EL (cell line): ENCODE results near the gene CDH23.

Experiments used
- DNase-seq: peaks from one replicate; pipeline ENCODE4 v3.0.0-alpha.2; 2016

The CDH23 gene

DNA sequence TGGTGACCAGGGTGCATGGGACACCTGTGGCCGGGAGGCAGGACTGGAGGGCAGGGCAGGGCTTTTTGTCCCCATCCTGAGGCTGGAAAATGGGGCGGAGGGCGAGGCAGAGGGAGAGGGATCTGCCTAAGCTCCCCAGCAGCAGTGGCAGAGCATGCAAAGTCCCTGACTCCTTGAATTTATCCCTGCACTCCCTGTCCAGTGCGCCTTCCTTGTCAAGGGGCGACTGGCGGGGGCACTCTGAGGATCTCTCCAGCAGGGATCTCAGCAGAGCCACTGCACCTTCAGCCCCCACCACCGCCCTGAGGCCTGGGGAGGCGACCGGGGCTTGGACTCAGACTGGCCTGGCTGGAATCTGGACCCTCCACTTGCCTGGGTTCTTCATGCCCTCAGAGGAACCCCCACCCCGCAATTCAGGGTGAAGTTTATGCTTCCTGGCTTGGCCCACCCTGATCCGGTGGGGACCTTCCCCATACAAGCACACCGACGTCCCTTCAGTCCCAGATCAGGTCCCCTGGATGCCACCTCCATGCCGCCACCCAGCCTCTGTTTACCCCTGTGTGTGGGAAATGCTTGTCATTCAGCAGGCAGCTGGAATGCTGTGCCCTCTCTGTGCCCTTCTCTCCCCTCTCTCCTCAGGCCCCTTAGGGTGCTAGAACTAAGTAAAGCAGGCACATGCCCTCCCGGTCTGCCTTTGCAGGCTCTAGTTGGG is 46.3 kb downstream of the CDH23 start:
- DNase-seq, result no peak

DNA sequence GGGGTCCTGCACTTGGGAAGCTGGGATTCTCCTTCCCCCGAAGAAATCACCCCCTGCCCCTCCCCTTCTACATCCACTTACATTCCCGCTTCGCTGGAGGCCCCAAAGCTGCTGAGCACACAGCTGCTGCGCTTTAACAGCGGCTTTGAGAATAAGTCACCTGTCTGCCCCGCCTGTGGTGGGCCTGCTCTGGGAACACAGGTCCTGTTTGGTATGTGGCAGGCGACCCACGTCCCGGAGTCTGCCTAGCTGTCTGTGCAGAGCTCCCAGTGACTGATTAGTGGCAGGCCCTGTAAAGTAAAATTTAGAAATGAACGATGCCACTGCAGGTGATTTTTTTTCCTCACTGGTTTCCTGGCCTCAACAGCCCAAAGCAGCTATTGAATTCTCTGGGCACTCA is 47.0 kb downstream of the CDH23 start:
- DNase-seq, result no peak

DNA sequence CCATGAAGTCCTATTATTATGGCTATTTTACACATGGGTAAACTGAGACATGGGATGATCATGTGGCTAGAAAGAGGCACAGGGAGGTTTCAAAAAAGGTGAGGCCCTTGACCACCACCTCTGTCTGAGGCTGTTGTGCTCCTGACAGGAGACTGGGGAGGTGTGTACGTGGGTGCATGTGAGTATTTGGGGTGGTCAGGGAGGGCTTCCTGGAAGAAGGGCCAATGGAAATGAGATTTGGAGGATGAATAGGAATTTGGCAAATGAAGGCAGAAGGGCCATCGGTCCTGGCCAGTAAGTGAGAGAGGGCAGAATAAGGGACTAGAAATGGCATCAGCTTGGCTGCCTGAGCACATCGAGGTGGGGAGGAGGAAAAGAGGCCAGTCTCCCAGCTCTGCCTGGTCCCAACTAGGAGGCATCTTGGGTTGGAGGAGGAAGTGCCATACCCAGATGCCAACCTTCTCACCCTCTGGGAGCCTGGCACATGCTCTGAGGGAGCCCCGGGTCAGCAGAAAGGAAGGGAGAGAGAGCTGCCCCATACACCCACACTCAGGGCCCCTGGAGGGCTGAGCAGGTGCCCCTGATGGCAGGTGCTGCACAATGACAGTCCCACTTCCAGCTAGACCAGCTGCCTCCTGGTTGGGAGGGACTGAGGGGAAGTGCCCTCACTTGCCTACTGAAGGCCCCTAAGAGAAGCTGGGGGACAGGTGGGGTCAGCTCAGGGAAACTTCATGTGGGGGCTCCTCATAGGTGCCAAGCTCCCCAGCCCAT is 47.7 kb downstream of the CDH23 start:
- DNase-seq, result no peak

DNA sequence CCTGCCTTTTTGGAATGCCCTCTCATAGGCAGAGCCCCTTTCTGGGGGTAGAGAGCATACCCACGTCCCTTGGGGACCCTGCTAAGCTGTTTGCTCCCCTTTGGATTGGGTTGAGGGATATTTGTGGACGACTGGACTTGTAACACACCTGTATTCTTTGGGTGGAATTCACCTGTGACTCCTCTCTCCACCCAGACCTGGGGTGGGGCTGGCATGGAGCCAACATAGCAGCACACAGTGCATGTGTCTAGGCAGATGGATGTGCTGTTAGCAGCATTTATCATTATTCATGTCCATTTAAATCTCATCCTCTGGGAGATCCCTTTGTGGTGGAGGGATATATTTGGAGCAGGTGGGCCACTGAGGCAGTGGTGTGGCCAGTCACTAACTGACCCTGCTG is 51.0 kb downstream of the CDH23 start:
- DNase-seq, result no peak

DNA sequence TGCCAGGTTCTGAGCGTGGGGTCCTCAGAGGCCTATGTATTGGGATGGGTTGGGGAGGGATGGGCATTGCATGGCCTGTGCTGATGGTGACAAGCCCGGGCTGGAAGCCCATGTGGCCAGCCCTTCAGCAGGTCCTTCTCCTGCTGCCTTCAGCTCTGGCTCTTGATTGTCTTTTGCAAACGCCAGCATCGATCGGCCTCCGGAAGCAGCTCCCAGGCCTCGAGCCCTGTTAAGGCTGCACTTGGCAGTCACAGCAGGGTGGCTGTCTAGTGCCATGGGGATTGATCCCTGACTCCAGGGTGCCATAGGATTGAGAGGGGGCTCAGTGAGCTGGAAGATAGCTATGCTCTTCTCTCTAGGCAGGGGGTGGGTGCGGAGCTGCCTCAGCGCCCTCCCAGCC is 51.4 kb downstream of the CDH23 start:
- DNase-seq, result no peak

DNA sequence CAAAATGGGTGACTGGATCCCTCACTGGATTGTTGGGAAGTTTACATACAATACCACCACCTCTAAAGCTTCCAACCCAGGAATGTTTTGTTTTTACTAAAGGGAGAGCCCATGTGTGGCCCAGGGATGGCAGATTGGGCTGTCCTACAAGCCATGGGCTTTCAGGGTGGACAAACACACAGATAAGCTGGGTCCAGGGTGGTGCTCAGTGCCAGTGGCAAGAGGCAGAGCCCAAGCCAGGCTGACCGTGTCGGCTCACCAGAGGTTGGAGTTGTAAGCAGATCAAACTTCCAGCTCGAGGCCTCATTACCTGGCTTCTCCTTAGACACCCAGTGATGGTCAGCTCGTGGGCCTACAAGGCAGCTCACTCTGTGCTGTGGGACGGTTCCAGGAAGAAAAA is 52.3 kb downstream of the CDH23 start:
- no peak for DNase-seq

DNA sequence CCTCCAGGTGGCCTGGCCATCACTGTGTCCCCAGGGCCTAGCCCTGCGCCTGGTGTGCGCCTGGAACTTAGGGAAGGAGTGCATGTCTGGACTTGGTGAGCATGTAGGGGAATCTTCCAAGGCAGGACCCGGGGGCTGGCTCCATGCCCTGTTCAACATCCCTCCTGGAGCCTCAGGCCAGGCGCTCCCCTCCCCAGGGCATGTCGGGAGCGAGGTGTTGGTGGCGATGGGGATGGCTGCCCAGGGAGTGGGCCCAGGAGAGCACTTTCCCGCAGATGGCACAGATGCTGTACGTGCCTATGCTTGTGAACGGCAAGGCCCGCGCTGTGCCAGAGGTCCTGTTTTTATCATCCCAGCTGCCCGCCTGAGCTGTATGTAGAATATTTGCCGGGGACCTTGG is 55.0 kb downstream of the CDH23 start:
- no peak for DNase-seq

DNA sequence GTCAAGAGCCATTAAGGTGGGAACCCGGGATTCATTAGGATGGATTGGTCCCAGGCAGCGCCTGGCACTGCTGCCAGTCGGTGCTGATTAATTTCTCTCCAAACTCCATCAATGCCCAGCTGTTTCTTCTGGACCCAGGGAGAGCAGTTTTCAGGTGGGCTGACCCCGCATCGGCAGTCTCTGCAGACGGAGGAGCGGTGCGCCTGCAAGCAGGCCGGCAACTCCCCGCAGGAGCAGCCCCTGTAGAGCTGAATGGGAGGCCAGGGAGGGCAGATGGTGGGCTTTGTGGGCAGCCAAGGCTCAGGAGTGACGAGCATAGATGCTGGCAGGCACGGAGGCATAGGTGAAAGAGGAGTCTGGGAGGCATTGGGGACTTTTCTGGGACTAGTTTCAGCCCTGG is 56.5 kb downstream of the CDH23 start:
- DNase-seq, result no peak

DNA sequence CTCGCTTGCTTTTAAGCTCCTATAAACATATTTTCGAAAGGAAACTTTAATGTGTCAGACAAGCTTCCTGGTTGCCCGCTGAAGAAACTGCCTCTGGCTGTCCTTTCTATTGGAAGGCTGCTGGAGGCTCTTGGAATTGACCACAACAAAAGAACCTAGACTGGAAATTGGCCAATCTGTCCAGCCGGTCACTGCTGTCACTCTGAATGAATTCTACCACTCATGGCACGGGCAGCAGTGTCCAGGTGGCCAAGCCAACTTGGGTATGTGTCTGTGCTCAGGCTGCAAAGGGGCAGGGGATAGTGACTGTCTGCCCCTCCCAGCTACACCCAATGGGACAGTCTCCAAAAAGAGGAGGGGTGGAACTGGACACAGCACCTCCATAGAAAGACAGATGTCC is 57.6 kb downstream of the CDH23 start:
- no peak for DNase-seq

DNA sequence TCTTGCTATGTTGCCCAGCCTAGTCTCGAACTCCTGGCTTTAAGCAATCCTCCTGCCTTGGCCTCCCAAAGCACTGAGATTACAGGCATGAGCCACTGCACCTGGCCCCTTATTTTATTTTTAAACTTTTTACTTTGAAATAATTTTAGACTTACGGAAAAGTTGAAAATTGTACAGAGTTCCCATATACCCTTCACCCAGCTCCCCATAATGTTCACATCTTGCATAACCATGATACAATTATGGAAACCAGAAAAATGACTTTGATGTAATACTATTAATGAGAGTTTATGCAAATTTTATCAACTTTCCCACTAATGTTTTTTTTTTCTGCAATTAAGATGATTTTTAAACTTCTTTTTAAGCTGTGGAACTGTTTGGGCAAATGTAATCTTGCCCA is 58.3 kb downstream of the CDH23 start:
- no peak for DNase-seq

DNA sequence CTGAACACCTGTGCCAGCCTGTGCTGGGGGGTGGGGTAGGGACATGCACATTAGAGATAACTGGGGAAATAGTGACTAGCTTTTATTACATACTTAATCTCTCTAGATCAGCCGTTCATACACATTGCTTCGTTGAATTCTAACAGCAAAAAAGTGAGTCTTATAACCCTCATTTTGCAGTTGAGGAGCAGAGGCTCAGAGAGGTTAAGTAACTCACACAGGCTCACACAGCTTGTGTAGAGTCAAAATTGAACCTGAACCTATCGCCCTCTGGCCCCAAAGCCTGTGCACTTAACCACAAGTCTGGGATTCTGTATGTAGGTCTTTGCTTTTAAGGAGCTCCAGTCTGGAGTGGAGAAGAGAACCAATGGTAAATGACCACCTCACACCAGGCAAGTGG is 59.9 kb downstream of the CDH23 start:
- no peak for DNase-seq

DNA sequence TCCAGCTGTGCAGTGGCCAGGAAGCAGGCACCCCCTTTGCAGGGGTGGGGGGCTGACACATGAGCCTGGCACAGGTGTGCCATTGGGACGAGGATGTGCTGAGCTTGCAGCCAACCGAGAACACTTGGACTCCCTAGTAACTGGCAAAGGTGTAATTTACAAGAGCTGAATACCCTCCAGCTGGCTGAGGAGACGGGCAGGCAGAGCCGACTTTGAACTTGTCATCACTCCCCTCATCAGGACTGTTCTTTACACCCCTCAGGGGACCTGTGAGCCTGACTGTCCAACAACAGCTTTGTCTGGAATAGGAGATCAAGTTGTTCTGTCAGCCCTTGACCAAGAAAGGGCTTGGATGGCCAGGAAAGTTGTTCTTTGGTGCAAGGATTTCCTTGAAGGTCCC is 61.2 kb downstream of the CDH23 start:
- DNase-seq, result no peak

DNA sequence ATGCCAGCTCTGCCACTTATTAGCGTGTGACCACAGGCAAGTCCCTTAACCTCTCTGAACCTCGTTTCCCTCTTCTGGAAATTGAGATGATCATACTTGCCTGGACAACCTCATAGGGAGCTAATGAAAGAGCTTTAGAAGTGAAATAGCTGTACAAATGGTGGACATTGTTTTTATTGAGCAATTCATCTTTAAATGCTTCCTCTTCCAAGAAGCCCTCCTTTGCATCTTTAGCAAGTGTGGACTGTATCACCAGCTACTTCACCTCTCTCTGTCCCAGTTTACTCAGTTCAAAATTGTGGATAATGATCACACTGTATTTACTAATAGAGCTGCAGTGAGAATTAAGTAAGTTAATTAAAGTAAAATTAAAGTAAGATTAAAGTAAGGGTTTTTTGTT is 61.7 kb downstream of the CDH23 start:
- no peak for DNase-seq

DNA sequence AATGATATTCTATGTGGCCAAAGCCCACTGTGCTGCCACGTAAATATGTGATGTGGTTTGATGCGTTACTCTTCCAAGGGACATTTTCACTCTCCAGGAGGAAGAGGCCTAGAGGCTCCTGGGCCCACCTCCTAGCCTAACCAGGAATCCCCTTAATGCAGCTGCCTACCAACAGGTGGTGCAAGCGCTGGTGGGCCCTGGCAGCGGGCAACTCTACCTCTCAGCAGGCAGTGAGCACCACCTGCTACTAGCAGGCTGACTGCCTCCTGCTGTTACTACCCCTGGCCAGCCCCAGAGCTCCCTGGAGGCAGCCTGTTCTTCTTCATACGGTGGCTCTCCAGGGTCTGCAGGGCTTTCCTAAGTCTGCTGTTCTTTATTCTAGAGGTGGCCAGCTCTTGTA is 62.8 kb downstream of the CDH23 start:
- no peak for DNase-seq

DNA sequence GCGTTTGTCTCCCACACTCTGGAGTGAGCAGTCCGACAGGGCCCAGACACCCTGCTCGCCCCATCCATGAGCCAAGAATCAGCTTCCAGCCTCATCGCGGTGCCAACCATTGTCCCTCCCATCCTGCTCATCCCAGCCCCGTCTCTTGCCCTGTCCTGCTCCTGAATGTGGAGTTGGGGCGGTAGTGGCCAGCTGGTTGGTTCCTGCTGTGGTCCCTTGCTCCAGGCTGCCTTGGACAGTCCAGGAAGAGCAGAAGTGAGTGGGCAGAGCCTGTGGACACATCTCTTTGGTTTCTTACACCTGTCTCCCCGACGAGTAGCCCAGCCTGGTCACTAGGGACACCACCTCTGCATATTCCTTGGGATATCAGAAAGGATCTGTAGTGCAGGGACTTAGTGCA is 63.9 kb downstream of the CDH23 start:
- DNase-seq, result no peak

DNA sequence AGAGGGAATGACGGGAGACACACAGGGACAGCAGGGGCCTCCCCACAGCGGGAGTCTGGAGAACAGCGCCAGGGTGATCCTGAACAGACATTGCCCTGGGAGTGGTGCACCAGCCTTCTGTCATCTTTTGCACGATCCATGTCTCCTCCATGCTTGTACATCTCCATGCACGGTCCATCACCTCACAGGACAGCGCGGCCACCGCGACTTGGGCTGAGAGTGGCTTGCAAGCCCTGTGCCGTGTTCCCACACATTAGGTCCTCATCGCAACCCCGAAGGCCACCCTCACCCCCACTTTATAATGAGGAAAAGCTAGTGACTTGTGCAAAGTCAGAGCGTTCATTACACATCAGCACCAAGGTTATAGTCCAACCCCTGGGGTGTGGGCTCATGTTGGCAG is 64.7 kb downstream of the CDH23 start:
- DNase-seq, result no peak

DNA sequence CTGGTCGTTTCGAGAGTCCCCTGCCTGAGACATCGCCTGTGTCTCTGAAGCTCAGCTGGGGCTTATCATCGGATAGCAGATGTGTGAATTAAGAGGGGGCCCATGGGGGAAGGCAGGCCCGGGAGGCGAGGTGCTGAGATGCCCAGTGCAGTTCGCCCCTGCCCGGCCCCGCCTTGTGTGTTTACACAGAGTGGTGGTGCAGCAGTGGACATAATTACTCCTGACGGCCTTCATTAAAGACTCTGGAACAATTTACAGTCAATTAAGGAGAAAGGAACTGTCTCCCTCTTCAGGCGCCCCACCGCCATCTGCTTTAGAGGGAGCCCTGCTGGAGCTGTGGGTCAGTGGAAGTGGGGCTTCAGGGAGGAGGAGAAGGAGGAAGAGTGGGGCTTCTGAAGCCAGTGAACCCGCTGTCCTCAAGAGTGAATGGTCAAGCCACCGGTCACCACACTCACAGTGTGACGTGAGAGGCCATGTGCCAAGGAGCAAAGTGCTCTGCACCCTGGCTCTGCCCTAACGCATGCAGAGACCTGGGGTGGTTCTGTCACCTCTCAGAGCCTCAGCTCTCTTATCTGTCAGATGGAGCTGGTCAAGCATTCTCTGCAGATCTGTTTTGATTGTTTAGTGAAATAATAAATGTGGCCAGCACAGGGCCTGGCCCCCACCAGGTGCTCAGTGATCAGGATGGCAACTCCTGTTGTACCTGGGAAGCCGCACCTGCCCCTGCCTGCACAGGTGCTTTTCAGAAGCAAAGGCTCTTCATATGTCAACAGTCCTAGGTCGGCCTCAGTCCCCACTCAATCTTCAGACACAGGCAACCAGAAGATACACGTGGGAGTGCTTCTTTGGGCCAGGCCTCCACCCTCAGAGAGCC is 65.6 kb downstream of the CDH23 start:
- DNase-seq, result no peak

DNA sequence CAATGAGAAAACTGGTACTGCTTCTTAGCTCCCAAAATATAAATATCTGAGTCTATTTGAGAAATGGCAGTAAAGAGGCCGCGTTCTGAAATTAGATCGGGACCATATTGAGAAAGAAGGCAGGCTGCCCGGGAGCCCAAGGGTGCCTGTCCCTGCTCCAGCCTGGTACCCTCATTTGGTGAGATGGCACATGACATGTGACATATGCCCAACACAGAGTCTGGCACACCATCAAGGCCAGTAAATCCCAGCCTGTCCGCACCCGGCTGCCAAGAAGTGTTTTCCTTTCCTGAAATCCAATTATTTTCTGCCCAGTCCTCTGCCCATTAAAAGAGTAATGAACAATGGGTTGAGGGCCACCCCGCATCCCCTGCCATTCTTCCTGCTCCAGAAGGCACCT is 66.4 kb downstream of the CDH23 start:
- no peak for DNase-seq

DNA sequence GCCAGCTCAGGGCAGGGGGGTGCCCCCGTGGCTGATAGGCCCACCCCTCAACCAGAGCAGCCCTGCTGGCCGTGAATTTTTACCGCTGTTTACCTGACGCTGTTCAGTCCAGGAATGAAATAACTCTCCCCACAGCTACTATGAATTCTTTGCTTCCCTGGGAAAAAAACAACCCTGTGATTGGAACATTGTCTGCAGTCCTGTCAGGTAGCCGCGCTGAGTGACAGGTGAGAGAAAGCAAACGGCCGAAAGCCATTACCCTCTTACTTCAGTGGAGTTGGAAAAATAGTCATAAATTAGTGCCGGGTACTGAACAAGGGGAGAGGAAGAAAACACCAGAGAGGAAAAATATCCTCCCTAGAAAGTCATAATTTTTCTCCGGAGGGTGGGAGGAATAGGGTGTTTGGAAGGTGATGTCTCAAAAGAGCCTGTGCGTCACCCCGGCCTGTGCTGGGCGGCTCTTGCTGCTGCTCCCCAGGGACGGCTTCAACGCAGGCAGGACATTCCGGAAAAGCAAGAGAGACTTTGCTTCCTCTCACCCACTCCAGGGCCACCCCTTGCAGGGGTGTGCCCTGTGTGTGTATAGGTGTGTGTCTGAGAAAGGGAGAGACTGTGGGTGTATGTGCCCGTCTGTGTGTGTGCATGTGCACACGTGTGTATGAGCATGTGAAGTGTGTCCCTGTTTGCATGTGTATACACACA is 69.0 kb downstream of the CDH23 start:
- no peak for DNase-seq

DNA sequence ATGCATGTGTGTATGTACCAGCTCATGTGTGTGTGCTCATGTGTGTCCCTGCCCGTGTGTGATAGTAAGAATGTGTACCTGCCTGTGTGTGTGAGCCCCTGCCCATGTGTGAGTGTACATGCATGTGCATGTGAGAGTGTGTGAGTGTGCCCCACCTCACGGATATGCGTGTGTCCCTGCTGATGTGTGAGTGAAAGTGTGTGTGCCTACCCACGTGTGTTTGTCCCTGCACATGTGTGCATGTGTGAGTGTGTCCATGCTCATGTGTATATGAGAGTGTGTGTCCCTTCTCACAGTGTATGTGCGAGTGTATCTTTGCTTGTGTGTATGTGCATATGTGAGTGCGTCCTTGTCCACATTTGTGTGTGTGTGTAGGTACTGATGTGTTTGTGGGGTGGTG is 69.6 kb downstream of the CDH23 start:
- no peak for DNase-seq

DNA sequence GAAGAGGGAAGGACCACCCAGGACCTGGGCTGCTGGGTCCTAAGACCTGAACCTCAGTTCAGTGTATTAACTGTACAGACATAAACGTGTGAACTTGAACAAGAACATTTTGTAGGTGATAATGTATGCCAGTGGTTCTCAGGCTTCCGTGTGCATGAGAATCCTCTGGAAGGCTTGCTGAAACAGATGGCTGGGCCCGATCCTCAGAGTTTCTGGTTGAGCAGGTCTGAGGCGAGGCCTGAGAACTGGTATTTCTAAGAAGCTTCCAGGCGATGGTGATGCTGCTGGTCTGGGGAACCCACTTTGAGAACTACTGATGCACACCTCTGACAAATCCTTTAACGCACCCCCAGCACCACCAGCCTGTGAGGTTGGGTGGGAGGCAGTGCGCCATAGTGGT is 70.4 kb downstream of the CDH23 start:
- no peak for DNase-seq

DNA sequence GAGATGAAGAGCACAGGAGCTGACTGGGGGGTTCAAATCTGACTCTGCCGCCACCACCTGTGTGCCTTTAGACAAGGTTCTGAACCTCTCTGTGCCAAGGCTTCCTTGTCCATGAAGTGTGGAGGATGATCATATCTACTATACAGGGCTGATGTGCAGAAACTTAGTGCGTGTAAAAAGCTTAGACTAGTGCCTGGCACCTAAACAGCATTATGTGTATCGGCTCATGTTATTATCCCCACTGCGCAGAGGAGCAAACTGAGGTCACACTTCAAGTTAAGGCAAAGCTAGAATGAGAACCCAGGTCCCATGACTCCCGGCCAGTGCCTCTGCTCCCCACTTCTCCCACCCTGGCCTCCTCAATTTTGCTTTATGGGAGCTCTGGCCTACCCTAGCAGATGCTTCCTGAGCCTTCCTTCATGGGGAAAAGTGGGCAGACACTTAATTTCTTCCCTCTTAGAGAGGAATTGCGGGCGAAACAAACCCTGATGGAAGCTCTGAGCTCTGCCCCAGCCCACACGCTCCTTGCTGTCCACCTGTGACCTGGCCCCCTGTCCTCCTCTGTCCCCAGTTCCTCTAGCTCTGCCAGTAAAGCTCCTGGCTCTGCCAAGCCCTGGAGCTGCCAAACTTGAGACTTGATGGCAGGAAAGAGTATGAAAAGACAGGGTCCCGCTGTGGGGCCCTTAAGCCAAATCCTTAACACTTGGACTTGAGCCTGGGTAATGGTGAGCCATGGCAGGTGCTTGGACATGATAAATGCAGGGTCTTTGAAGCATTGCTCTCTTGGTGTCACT is 71.0 kb downstream of the CDH23 start:
- no peak for DNase-seq
